GM20431 (cell line): Measurements from ENCODE around the gene CRCP.
"Not testable (repeated sequence)": the region's sequence is repeated elsewhere in the genome, so short reads cannot be mapped to it uniquely, and the experiment has no call there.

Source experiments
- in situ Hi-C: fragments of 300-500 bp; cut with MseI, MboI; formaldehyde crosslinking; loops from one replicate; pipeline ENCODE4 v1.15.0; 2020; ENCODE audit warnings: low sequenced_read_pairs; ENCODE audit not compliant: unreplicated experiment

Gene CRCP

DNA sequence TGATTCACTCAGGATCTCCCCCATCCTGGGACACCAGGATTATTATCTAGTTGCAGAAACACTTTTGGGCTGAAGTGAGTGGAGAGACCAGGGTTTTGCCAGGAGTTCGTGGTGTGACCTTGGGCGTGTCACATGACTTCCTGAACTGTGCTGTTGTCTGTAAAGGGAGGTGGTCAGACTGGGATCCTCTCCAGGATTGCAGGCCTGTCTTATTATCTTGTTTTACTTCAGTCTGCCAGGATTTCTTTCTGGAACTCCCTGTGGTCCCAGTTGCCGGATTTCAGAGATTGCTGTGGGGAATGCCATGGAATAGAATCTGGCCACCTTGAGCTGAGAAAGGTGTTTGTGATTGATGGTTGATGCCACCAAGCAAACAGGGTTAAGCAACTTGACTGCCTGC is 35.8 kb downstream of the CRCP start:
- in situ Hi-C loops = no loop called here

- in situ Hi-C loops = no loop called here
Observed at GRCh38 chr7:66152371-66153191, 37.9 kb downstream of the CRCP start.

DNA sequence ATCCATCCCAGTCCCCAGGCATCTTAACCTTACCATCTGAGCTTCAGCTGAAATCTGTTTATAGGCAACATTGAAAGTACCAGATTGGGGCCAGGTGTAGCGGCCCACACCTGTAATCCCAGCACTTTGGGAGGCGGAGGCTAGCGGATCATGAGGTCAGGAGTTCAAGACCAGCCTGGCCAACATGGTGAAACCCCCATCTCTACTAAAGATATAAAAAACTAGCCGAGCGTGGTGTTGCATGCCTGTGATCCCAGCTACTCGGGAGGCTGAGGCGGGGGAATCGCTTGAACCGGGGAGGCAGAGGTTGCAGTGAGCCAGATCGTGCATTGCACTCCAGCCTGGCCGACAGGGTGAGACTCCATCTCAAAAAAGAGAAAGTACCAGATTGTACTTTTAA is 39.0 kb downstream of the CRCP start:
- in situ Hi-C loops = no loop called here

- in situ Hi-C loops = not testable (repeated sequence)
Observed at GRCh38 chr7:66156035-66156434, 41.4 kb downstream of the CRCP start.

GRCh38 chr7:66157060-66157459 is 42.4 kb downstream of the CRCP start:
- in situ Hi-C loops = no loop called here

DNA sequence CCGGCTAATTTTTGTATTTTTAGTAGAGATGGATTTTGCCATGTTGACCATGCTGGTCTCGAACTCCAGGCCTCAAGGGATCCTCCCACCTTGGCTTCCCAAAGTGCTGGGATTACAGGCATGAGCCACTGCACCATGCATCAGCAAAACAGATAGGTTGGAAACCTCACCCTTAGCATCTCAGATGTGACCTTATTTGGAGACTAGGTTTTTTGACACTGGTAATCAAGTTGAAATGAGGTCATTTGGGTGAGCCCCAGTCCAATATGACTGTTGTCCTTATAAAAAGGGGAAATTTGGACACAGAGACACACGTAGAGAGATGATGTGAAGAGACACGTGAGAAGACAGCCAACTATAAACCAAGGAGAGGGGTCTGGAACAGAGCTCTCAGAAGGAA is 48.0 kb downstream of the CRCP start:
- in situ Hi-C loops = no loop called here

- in situ Hi-C loops = no loop called here
Observed at GRCh38 chr7:66163186-66163610, 48.6 kb downstream of the CRCP start.

DNA sequence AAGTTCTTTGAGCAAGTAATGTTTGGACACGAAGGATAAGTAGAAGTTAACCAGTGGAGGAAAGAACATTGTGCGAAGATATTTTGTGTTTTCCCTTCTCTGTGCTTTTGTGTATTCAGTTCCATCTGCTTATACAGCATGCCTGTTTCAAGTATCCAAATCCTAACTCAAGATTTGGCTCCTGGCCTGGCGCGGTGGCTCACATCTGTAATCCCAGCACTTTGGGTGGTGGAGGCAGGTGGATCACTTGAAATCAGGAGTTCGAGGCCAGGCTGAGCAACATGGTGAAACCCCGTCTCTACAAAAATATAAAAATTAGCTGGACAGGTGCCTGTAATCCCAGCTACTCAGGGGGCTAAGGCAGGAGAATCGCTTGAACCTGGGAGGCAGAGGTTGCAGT is 49.7 kb downstream of the CRCP start:
- in situ Hi-C loops = no loop called here

- in situ Hi-C loops = no loop called here
Observed at GRCh38 chr7:66167773-66168387, 53.2 kb downstream of the CRCP start.

- in situ Hi-C loops = no loop called here
Observed at GRCh38 chr7:66169616-66170015, 55.0 kb downstream of the CRCP start.

DNA sequence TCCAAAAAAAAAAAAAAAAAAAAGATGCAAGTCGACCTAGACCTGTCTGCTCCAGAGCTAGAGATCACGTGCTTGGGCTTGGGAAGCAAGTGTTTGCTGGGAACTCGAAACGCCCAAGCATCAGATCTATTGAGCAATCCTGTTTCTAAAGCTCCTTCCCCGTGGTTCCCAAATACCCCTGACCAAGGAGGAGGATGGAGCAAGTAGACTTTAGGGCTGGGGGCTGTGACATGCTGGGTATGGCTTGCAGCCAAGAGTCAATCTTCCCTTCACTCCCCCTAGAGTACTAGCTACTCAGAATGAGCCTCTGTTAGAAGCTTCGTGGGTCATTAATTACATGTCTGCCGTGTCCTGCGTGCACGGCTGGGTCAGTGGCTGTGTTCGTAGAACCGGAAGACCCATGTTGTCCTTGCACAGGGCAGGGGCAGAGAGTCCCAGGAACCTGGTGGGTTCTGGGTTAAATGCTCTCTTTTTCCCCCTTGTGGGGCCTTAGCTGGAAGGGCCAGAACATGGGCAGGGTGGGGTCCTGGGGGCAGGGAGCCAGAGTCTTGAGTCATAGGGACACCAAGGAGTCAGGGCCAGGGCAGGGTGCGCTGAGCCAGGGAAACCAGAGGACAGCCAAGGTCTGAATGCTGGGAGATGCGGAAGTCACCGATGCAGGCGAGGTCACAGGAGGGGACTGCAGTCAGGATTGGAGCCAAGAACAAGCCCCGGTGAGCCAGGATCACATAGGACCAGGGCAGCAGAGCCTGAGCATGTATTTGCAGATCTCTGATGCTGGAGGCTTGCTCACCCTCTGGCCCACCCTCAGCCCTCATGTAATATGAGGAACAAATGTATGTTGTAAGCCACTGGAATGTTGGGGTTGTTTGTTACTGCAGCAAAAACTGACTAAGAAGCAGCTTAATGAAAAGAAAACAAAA is 55.9 kb downstream of the CRCP start:
- in situ Hi-C loops = no loop called here

GRCh38 chr7:66172536-66173401 is 58.1 kb downstream of the CRCP start:
- in situ Hi-C loops = not testable (repeated sequence)

DNA sequence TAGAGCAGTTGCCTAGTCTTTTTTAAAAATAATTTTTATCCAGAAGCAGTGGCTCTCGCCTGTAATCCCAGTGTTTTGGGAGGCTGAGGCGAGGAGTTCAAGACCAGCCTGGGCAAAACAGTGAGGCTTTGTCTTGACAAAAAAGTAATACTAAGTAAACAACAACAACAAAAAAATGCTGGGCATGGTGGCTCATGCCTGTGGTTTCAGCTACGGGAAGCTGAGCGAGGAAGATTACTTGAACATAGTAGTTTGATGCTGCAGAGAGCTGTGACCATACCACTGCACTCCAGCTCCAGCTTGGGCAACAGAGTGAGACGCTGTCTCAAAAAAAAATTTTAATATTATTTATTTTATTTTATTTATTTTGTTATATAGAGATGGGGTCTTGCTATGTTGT is 59.2 kb downstream of the CRCP start:
- in situ Hi-C loops = no loop called here

GRCh38 chr7:66175006-66175405 is 60.4 kb downstream of the CRCP start:
- in situ Hi-C loops = not testable (repeated sequence)

- in situ Hi-C loops = no loop called here
Observed at GRCh38 chr7:66176914-66177313, 62.3 kb downstream of the CRCP start.

DNA sequence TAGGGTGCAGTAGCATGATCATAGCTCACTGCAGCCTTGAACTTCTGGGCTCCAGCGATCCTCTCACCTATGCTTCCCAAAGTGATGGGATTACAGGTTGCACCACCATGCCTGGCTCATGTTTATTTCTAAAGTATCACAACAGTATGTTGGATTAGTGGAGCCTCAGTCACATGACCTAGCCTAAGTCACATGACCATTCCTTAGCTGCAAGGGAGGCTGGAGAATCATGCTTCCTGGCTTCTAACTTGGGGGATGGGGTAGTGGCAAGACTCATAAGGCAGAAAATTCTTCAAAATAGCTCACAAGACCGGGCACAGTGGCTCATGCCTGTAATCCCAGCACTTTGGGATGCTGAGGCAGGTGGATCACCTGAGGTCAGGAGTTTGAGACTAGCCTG is 63.6 kb downstream of the CRCP start:
- in situ Hi-C loops = no loop called here

DNA sequence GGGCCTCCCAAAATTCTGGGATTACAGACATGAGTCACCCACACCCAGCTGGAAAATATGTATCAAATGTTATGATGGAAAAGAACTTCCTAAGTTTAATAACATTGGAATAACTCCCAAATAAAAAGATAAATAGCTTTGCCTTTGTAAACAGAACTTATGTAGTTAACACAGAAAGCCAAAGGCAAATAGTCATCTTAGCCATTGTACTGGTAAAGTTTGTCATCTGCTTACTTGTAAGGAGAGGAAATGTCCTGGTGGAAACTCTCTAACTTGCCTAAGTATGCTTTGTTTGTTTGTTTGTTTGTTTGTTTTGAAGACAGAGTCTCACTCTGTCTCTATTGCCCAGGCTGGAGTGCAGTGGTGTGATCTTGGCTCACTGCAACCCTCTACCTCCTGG is 66.7 kb downstream of the CRCP start:
- in situ Hi-C loops = no loop called here

- in situ Hi-C loops = no loop called here
Observed at GRCh38 chr7:66181845-66182244, 67.2 kb downstream of the CRCP start.

DNA sequence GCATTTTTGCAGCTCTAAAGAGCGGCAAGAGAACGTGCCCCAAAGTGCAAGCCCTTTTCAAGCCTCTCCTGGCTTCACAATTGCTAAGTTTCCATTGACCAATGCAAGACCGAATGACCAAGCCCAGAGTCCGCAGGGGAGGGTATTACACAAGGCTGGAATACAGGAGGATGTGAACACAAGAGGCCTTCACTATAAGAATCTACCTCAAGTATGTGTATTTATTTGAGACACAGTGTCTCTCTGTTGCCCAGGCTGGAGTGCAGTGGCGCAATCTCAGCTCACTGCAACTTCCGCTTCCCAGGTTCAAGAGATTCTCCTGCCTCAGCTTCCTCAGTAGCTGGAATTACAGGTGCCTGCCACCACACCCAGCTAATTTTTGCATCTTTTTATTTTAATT is 68.3 kb downstream of the CRCP start:
- in situ Hi-C loops = no loop called here

GRCh38 chr7:66183700-66184099 is 69.1 kb downstream of the CRCP start:
- in situ Hi-C loops = no loop called here
